ENCODE results near the gene LMBR1L.

LMBR1L gene

DNA sequence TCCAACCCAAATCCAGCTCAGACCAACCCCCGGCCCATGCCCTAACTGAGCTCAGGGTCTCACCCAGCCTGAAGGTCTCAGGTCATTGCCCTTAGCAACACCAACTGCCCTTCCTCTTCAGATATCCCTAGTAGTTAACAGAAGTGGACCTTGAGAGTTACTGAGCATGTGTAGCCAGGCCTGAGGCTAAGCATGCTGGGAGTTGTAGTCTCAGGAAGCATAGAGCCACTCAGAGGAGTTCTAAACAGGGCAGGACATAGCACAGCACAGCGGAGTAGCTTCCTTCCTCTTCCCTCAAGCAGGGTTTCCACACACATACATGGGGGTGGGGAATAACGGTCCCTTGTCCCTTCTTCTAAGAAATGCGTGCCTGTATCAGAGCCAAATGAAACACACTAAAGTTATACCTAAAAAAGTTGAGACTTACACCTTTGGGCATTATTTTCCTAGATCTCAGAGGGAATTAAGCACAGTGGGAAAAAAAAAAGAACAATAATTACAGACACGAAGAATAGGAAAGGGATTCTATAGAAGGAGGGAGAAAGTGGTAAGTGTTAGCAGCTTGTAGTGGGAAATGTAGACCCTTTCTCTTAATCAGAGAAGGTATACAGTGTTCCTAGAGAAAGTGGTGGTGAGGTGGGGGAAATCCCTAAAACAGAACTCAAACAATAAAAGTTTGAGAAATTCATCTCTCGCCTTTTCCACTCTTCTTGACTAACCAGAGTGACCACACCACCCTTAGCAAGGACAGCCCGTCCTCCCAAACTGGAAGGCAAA, 54.5 kb downstream of the LMBR1L start:
- WGBS: 63% methylated on average over 6 of the region's 7 CpGs
- Histone ChIP-seq H3K4me3 (ENCODE audit: insufficient read depth in 1 of 2, low read depth in 1 of 2, low read length in 2 of 2) (peak overlapping the region in 1 of 2 experiments; percentile 96), H3K4me1 (ENCODE audit: control insufficient read depth, insufficient read depth, low read depth, low read length) (peaks cover 31% of the 10 kb centered on the region)

DNA sequence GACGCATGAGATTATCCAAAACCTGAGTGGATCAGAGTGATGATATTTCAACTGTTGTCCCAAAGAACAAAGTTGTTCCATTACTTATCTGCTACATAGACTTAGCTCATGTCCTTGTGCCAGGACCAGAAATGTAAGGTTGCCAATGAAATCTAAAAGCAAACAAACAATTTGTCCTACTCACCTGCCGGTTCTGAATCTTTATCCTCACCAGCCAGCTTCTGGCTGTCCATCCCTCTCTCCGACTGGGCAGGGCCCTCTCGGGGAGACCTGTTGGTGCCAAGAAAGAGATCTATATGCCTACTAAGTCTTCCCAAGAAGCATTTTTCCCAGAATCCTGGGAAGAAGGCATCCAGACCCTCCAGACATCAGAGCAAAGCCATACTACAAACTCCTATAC, 55.6 kb downstream of the LMBR1L start:
- H3K4me2 ChIP-seq (ENCODE audit: low read length, poor library complexity, severe bottlenecking): no peak overlapping the region
- WGBS: 99% methylated on average over 4 of the region's 4 CpGs
- no peak overlapping the region for H3K14ac ChIP-seq (ENCODE audit: low read length in 2 of 2)

More for the DNA sequence above, 54.5 kb downstream of the LMBR1L start:
- peak overlapping the region; percentile 97 for H3K9ac ChIP-seq (ENCODE audit: low read length)
- H4K91ac ChIP-seq (ENCODE audit: low read length): no peak overlapping the region
- peaks cover 38 to 43% of the 10 kb centered on the region in 2 experiments for H3K36me3 ChIP-seq (ENCODE audit: control insufficient read depth in 1 of 2, insufficient read depth in 2 of 2, low read depth in 1 of 2, low read length in 2 of 2)
- H3K27me3 ChIP-seq (ENCODE audit: control insufficient read depth in 1 of 2, insufficient read depth in 1 of 2, low read length in 2 of 2): no peaks in the 10 kb centered on the region
- no peak overlapping the region for H2AK5ac ChIP-seq (ENCODE audit: low read length, severe bottlenecking)
- H3K23ac ChIP-seq (ENCODE audit: low read length in 2 of 2): no peak overlapping the region
- no peak overlapping the region for H2AFZ ChIP-seq (ENCODE audit: low read depth, low read length)
- H3K14ac ChIP-seq (ENCODE audit: low read length in 2 of 2): no peak overlapping the region
- no peak overlapping the region for H3K27ac ChIP-seq (ENCODE audit: low read length, poor library complexity, severe bottlenecking)
- H2BK5ac ChIP-seq (ENCODE audit: low read depth, low read length, poor library complexity, severe bottlenecking): no peak overlapping the region
- H3K4me2 ChIP-seq (ENCODE audit: low read length, poor library complexity, severe bottlenecking): peak overlapping the region; percentile 17
- peaks cover 22% of the 10 kb centered on the region for H3K79me1 ChIP-seq (replicated peaks; ENCODE audit: low read length, poor library complexity, severe bottlenecking)
- DNase-seq: peak; percentile 91
- no peak overlapping the region for H2BK12ac ChIP-seq (ENCODE audit: low read length in 2 of 2)
- no peak overlapping the region for H4K8ac ChIP-seq (ENCODE audit: low read length)
- no peak overlapping the region for H2BK15ac ChIP-seq (ENCODE audit: low read depth, poor library complexity, severe bottlenecking)
- H3K4ac ChIP-seq (ENCODE audit: low read depth in 1 of 2, low read length in 2 of 2): no peak overlapping the region
- H2BK120ac ChIP-seq (ENCODE audit: low read depth, low read length): no peak overlapping the region
- no peaks in the 10 kb centered on the region for H3K9me3 ChIP-seq (ENCODE audit: control insufficient read depth, low read length)
- H3K18ac ChIP-seq (ENCODE audit: low read depth in 1 of 2, low read length in 2 of 2): no peak overlapping the region

GRCh38 chr12:49054524-49054923, 56.1 kb downstream of the LMBR1L start:
- Histone ChIP-seq H3K9me3 (ENCODE audit: control insufficient read depth, low read length) (no peaks in the 10 kb centered on the region), H3K27me3 (ENCODE audit: control insufficient read depth in 1 of 2, insufficient read depth in 1 of 2, low read length in 2 of 2) (no peaks in the 10 kb centered on the region), H2BK12ac (ENCODE audit: low read length in 2 of 2) (no peak overlapping the region), H2BK15ac (ENCODE audit: low read depth, poor library complexity, severe bottlenecking) (no peak overlapping the region), H3K79me1 (replicated peaks; ENCODE audit: low read length, poor library complexity, severe bottlenecking) (peaks cover 26% of the 10 kb centered on the region), H3K23ac (ENCODE audit: low read length in 2 of 2) (no peak overlapping the region), H3K36me3 (ENCODE audit: control insufficient read depth in 1 of 2, insufficient read depth in 2 of 2, low read depth in 1 of 2, low read length in 2 of 2) (peaks cover 54 to 60% of the 10 kb centered on the region in 2 experiments), H3K27ac (ENCODE audit: low read length, poor library complexity, severe bottlenecking) (no peak overlapping the region), H2BK120ac (ENCODE audit: low read depth, low read length) (no peak overlapping the region), H3K4me3 (ENCODE audit: insufficient read depth in 1 of 2, low read depth in 1 of 2, low read length in 2 of 2) (no peak overlapping the region), H3K9ac (ENCODE audit: low read length) (peak overlapping the region; percentile 30), H2AK5ac (ENCODE audit: low read length, severe bottlenecking) (no peak overlapping the region), H3K4me2 (ENCODE audit: low read length, poor library complexity, severe bottlenecking) (no peak overlapping the region), H3K14ac (ENCODE audit: low read length in 2 of 2) (no peak overlapping the region), H4K8ac (ENCODE audit: low read length) (no peak overlapping the region), H3K4ac (ENCODE audit: low read depth in 1 of 2, low read length in 2 of 2) (no peak overlapping the region), H4K91ac (ENCODE audit: low read length) (no peak overlapping the region), H2BK5ac (ENCODE audit: low read depth, low read length, poor library complexity, severe bottlenecking) (no peak overlapping the region), H3K18ac (ENCODE audit: low read depth in 1 of 2, low read length in 2 of 2) (no peak overlapping the region), H3K4me1 (ENCODE audit: control insufficient read depth, insufficient read depth, low read depth, low read length) (peaks cover 41% of the 10 kb centered on the region), H2AFZ (ENCODE audit: low read depth, low read length) (no peak overlapping the region)
- WGBS: 93% methylated on average over 10 of the region's 10 CpGs
- no peak for DNase-seq

More for the DNA sequence above, 55.6 kb downstream of the LMBR1L start:
- no peak overlapping the region for H2AFZ ChIP-seq (ENCODE audit: low read depth, low read length)
- H3K4ac ChIP-seq (ENCODE audit: low read depth in 1 of 2, low read length in 2 of 2): no peak overlapping the region
- H3K27ac ChIP-seq (ENCODE audit: low read length, poor library complexity, severe bottlenecking): no peak overlapping the region
- peaks cover 48 to 54% of the 10 kb centered on the region in 2 experiments for H3K36me3 ChIP-seq (ENCODE audit: control insufficient read depth in 1 of 2, insufficient read depth in 2 of 2, low read depth in 1 of 2, low read length in 2 of 2)
- H2AK5ac ChIP-seq (ENCODE audit: low read length, severe bottlenecking): no peak overlapping the region
- no peak overlapping the region for H3K23ac ChIP-seq (ENCODE audit: low read length in 2 of 2)
- no peaks in the 10 kb centered on the region for H3K9me3 ChIP-seq (ENCODE audit: control insufficient read depth, low read length)
- no peak for DNase-seq
- no peak overlapping the region for H2BK12ac ChIP-seq (ENCODE audit: low read length in 2 of 2)
- no peak overlapping the region for H2BK15ac ChIP-seq (ENCODE audit: low read depth, poor library complexity, severe bottlenecking)
- peak overlapping the region; percentile 30 for H3K9ac ChIP-seq (ENCODE audit: low read length)
- no peaks in the 10 kb centered on the region for H3K27me3 ChIP-seq (ENCODE audit: control insufficient read depth in 1 of 2, insufficient read depth in 1 of 2, low read length in 2 of 2)
- H4K91ac ChIP-seq (ENCODE audit: low read length): no peak overlapping the region
- H3K79me1 ChIP-seq (replicated peaks; ENCODE audit: low read length, poor library complexity, severe bottlenecking): peaks cover 26% of the 10 kb centered on the region
- peaks cover 35% of the 10 kb centered on the region for H3K4me1 ChIP-seq (ENCODE audit: control insufficient read depth, insufficient read depth, low read depth, low read length)
- no peak overlapping the region for H3K4me3 ChIP-seq (ENCODE audit: insufficient read depth in 1 of 2, low read depth in 1 of 2, low read length in 2 of 2)
- H4K8ac ChIP-seq (ENCODE audit: low read length): no peak overlapping the region
- H2BK120ac ChIP-seq (ENCODE audit: low read depth, low read length): no peak overlapping the region
- H2BK5ac ChIP-seq (ENCODE audit: low read depth, low read length, poor library complexity, severe bottlenecking): no peak overlapping the region
- no peak overlapping the region for H3K18ac ChIP-seq (ENCODE audit: low read depth in 1 of 2, low read length in 2 of 2)

- H2BK120ac ChIP-seq (ENCODE audit: low read depth, low read length): no peak overlapping the region
- no peak overlapping the region for H3K23ac ChIP-seq (ENCODE audit: low read length in 2 of 2)
- no peak overlapping the region for H3K14ac ChIP-seq (ENCODE audit: low read length in 2 of 2)
- peak overlapping the region; percentile 11 for H4K91ac ChIP-seq (ENCODE audit: low read length)
- peaks cover 44% of the 10 kb centered on the region for H3K4me1 ChIP-seq (ENCODE audit: control insufficient read depth, insufficient read depth, low read depth, low read length)
- no peak overlapping the region for H3K27ac ChIP-seq (ENCODE audit: low read length, poor library complexity, severe bottlenecking)
- no peaks in the 10 kb centered on the region for H3K9me3 ChIP-seq (ENCODE audit: control insufficient read depth, low read length)
- H4K8ac ChIP-seq (ENCODE audit: low read length): no peak overlapping the region
- H3K79me1 ChIP-seq (replicated peaks; ENCODE audit: low read length, poor library complexity, severe bottlenecking): peaks cover 26% of the 10 kb centered on the region
- H3K4me2 ChIP-seq (ENCODE audit: low read length, poor library complexity, severe bottlenecking): no peak overlapping the region
- peaks cover 55 to 64% of the 10 kb centered on the region in 2 experiments for H3K36me3 ChIP-seq (ENCODE audit: control insufficient read depth in 1 of 2, insufficient read depth in 2 of 2, low read depth in 1 of 2, low read length in 2 of 2)
- H3K27me3 ChIP-seq (ENCODE audit: control insufficient read depth in 1 of 2, insufficient read depth in 1 of 2, low read length in 2 of 2): no peaks in the 10 kb centered on the region
- WGBS: 86% methylated on average over 4 of the region's 5 CpGs
- no peak overlapping the region for H3K4ac ChIP-seq (ENCODE audit: low read depth in 1 of 2, low read length in 2 of 2)
- H2BK15ac ChIP-seq (ENCODE audit: low read depth, poor library complexity, severe bottlenecking): no peak overlapping the region
- H2AK5ac ChIP-seq (ENCODE audit: low read length, severe bottlenecking): no peak overlapping the region
- H3K9ac ChIP-seq (ENCODE audit: low read length): no peak overlapping the region
- H2AFZ ChIP-seq (ENCODE audit: low read depth, low read length): no peak overlapping the region
- no peak for DNase-seq
- H2BK5ac ChIP-seq (ENCODE audit: low read depth, low read length, poor library complexity, severe bottlenecking): no peak overlapping the region
- no peak overlapping the region for H2BK12ac ChIP-seq (ENCODE audit: low read length in 2 of 2)
- H3K18ac ChIP-seq (ENCODE audit: low read depth in 1 of 2, low read length in 2 of 2): no peak overlapping the region
- no peak overlapping the region for H3K4me3 ChIP-seq (ENCODE audit: insufficient read depth in 1 of 2, low read depth in 1 of 2, low read length in 2 of 2)
These were observed 56.6 kb downstream of the LMBR1L start for GRCh38 chr12:49054096-49054495.
